ENCODE results near the gene CLEC1A.

GRCh38 chr12:10101042-10101579, 2.3 kb upstream of the CLEC1A start:
- TF ChIP-seq, protein P1, sequence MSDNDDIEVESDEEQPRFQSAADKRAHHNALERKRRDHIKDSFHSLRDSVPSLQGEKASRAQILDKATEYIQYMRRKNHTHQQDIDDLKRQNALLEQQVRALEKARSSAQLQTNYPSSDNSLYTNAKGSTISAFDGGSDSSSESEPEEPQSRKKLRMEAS (IDR thresholded peaks at IDR 0.05): no peak
- TF ChIP-seq ZBTB7A (IDR thresholded peaks at IDR 0.05; ENCODE audit: low read depth): no peak
- TF ChIP-seq CREB1 (IDR thresholded peaks at IDR 0.05; ENCODE audit: low read depth): no peak
- no peak for TF ChIP-seq RAD21 (IDR thresholded peaks at IDR 0.05; ENCODE audit: low read depth)
- no peak for TF ChIP-seq TCF12 (IDR thresholded peaks at IDR 0.05; ENCODE audit: low read depth)
- no peak for TF ChIP-seq CEBPB (IDR thresholded peaks at IDR 0.05)
- no peak for TF ChIP-seq YY1 (IDR thresholded peaks at IDR 0.05; ENCODE audit: low read depth)
